SU-DHL-6 (cell line): ENCODE results near the gene BCL2L15.

Source experiments
- H2AFZ ChIP-seq: fragments of 200-600 bp; sonication (generic); 2 replicates; pipeline ENCODE4 v1.6.1; 2014; ENCODE audit warnings: low read depth, mild to moderate bottlenecking, moderate library complexity, mixed read lengths, antibody characterized with exemption, low read length; ENCODE audit not compliant: severe bottlenecking
- H3F3A ChIP-seq: fragments of 200-600 bp; shearing (Covaris generic); 2 replicates; pipeline ENCODE4 v1.6.0; 2016; ENCODE audit warnings: antibody characterized with exemption, mild to moderate bottlenecking; ENCODE audit not compliant: insufficient read depth
- H3K27ac ChIP-seq: fragments of 200-600 bp; sonication (generic); 2 replicates; pipeline ENCODE4 v1.5.1; 2016; ENCODE audit warnings: low read depth, mild to moderate bottlenecking, low read length, moderate library complexity, mixed read lengths
- H3K27me3 ChIP-seq: fragments of 200-600 bp; sonication (generic), shearing (Covaris generic); 2 replicates; pipeline ENCODE4 v1.6.0; 2014; ENCODE audit warnings: mild to moderate bottlenecking, low read length
- H3K36me3 ChIP-seq: fragments of 200-600 bp; sonication (generic); 2 replicates; pipeline ENCODE4 v1.6.1; 2014; ENCODE audit warnings: mild to moderate bottlenecking, low read length, mixed read lengths
- H3K4me2 ChIP-seq: fragments of 300-600, 200-600 bp; shearing (Covaris generic), sonication (generic); 2 replicates; pipeline ENCODE4 v1.6.0; 2014; ENCODE audit warnings: low read length, low read depth, mild to moderate bottlenecking; ENCODE audit not compliant: poor library complexity, severe bottlenecking
- H3K4me3 ChIP-seq: fragments of 200-600 bp; sonication (generic); 2 replicates; pipeline ENCODE4 v1.5.1; 2014; ENCODE audit warnings: antibody characterized with exemption, low read length, mild to moderate bottlenecking, mixed read lengths; ENCODE audit not compliant: insufficient read depth, poor library complexity, severe bottlenecking
- H3K79me2 ChIP-seq: fragments of 200-600 bp; sonication (generic); 2 replicates; pipeline ENCODE4 v1.6.1; 2014; ENCODE audit warnings: mild to moderate bottlenecking, low read length, moderate library complexity; ENCODE audit not compliant: insufficient read depth
- H3K9ac ChIP-seq: fragments of 200-600 bp; sonication (generic); 2 replicates; pipeline ENCODE4 v1.7.0; 2014; ENCODE audit warnings: mild to moderate bottlenecking, low read length
- H3K9me2 ChIP-seq: fragments of 200-600 bp; sonication (generic); replicated peaks from 2 replicates; pipeline ENCODE4 v1.6.1; 2014; ENCODE audit warnings: low read length; ENCODE audit not compliant: insufficient read depth
- H3K9me3 ChIP-seq: fragments of 200-600 bp; sonication (generic); 2 replicates; pipeline ENCODE4 v1.6.1; 2014; ENCODE audit warnings: low read length, mixed read lengths; ENCODE audit not compliant: insufficient read depth
- H4K20me1 ChIP-seq: fragments of 200-600 bp; sonication (generic); 2 replicates; pipeline ENCODE4 v1.6.1; 2014; ENCODE audit warnings: low read depth, mild to moderate bottlenecking, antibody characterized with exemption, low read length, moderate library complexity, mixed read lengths
- CTCF ChIP-seq: fragments of 200-600 bp; sonication (generic); IDR thresholded peaks from one replicate; pipeline ENCODE4 v1.5.1; 2017; ENCODE audit warnings: antibody characterized with exemption, mild to moderate bottlenecking, low read length, moderate library complexity; ENCODE audit not compliant: insufficient read depth, poor library complexity, severe bottlenecking
- EZH2phosphoT487 ChIP-seq: fragments of 200-600 bp; sonication (generic), shearing (Covaris generic); conservative IDR thresholded peaks from 2 replicates; pipeline ENCODE4 v1.6.1; 2018; ENCODE audit warnings: mild to moderate bottlenecking, antibody characterized with exemption, low read length, moderate library complexity, mixed read lengths

Gene BCL2L15

GRCh38 chr1:113874012-113874879 lies 13.1 kb downstream of the BCL2L15 start:
- Histone ChIP-seq H3K27me3 (no peaks in the 10 kb centered on the region), H3K4me3 (no peak overlapping the region), H3K79me2 (peaks cover 22% of the 10 kb centered on the region), H3K9me3 (no peaks in the 10 kb centered on the region), H4K20me1 (no peaks in the 10 kb centered on the region), H2AFZ (peak overlapping the region; percentile 69), H3K9me2 (no peaks in the 10 kb centered on the region), H3K27ac (peak overlapping the region; percentile 87), H3K9ac (peak overlapping the region; percentile 30), H3K36me3 (no peaks in the 10 kb centered on the region), H3K4me2 (peak overlapping the region; percentile 86), H3F3A (peaks cover 43% of the 10 kb centered on the region)
- TF ChIP-seq EZH2phosphoT487, result no peak
- peak; percentile 58 for TF ChIP-seq CTCF

GRCh38 chr1:113872219-113872935 lies 15.0 kb downstream of the BCL2L15 start:
- Histone ChIP-seq H3K79me2 (peaks cover 41% of the 10 kb centered on the region), H3K9ac (peak overlapping the region; percentile 65), H3K4me2 (peak overlapping the region; percentile 86), H3K27me3 (no peaks in the 10 kb centered on the region), H3K36me3 (no peaks in the 10 kb centered on the region), H4K20me1 (no peaks in the 10 kb centered on the region), H3K9me3 (no peaks in the 10 kb centered on the region), H3F3A (peaks cover 52% of the 10 kb centered on the region), H3K9me2 (no peaks in the 10 kb centered on the region), H2AFZ (peak overlapping the region; percentile 69), H3K27ac (peak overlapping the region; percentile 87), H3K4me3 (peak overlapping the region; percentile 8)
- TF ChIP-seq EZH2phosphoT487 (no peak), CTCF (no peak)

GRCh38 chr1:113871597-113872113 lies 15.7 kb downstream of the BCL2L15 start, which contains the start of gene PTPN22:
TSS of gene PTPN22 (minus strand) at chr1:113871712.
- TF ChIP-seq CTCF (no peak), EZH2phosphoT487 (no peak)
- H3K27ac ChIP-seq, result peak within 1 kb of the TSS; percentile 87
- peak within 1 kb of the TSS; percentile 60 for H3K4me3 ChIP-seq
- peak within 1 kb of the TSS; percentile 86 for H3K4me2 ChIP-seq
- H3K9me2 ChIP-seq, result no peaks in the 10 kb centered on the region
- no peaks in the 10 kb centered on the region for H4K20me1 ChIP-seq
- peak within 1 kb of the TSS; percentile 69 for H2AFZ ChIP-seq
- H3K36me3 ChIP-seq, result no peaks in the 10 kb centered on the region
- no peaks in the 10 kb centered on the region for H3K27me3 ChIP-seq
- H3K79me2 ChIP-seq, result peaks cover 47% of the 10 kb centered on the region
- H3K9me3 ChIP-seq, result no peaks in the 10 kb centered on the region
- peaks cover 55% of the 10 kb centered on the region for H3F3A ChIP-seq
- H3K9ac ChIP-seq, result peak within 1 kb of the TSS; percentile 65
